GM12892 (cell line): ENCODE results near the gene PCGF3.
"Not testable (repeated sequence)": the region's sequence is repeated elsewhere in the genome, so short reads cannot be mapped to it uniquely, and the experiment has no call there.

Experiments used
- DNase-seq: peaks from one replicate; pipeline ENCODE4 v3.0.0; 2011; ENCODE audit not compliant: insufficient read length
- FAIRE-seq: peaks from 2 replicates; lab custom pipeline; 2011; peaks lifted over from hg19 to GRCh38; lab: Jason Lieb, UNC
- POLR2A ChIP-seq: IDR thresholded peaks from 2 replicates; pipeline ENCODE4 v1.6.1; 2011; ENCODE audit warnings: low read depth, low read length, control low read depth
- POLR2AphosphoS5 ChIP-seq: IDR thresholded peaks from 2 replicates; pipeline ENCODE4 v1.6.1; 2011; ENCODE audit warnings: low read depth, low read length, control low read depth
- TAF1 ChIP-seq: IDR thresholded peaks from 2 replicates; pipeline ENCODE4 v1.6.1; 2011; ENCODE audit warnings: low read depth, mild to moderate bottlenecking, control low read depth, low read length, borderline replicate concordance

PCGF3 gene

DNA sequence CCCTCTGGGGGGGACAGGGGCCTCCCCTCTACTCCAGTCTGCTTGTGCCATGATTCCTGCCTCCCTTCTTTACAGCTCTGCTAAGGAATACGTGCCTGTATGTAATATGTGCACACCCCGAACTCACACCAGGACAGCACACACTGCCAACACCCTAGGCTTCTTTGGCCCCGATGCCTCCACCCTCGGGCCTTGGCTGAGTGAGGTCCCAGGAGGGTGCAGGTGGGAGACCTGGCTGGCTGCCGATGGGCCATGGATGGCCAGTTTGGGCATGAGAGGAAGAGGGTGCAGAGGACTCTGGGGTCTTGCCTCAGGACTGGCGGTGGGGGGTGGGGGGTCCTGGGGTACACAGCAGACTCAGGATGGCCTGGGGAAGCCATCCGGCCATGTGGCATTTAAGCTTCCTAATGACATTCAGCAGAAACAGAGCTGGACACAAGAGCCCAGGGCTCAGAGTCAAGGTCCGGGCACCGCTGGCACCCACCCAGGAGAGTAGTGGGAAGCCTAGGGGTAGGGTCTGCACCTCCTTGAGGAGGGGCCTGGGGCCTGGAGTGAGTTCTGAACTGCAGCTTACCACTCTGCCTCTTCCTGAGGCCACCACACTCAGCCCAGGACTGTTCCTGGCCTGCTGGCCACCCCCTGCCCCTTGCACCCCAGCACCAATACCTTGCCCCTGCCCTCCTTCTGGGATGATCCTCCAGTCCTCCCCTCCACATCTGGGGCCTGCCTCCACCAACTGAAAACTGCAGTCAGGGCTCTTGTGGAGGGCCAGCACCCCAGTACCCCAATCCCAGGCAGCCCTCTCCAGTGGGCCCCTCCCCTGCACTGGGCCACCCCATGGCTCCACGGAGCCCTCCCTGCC lies 2.1 kb upstream of the PCGF3 start:
- TF ChIP-seq POLR2A (no peak), TAF1 (no peak), POLR2AphosphoS5 (no peak)
- FAIRE-seq: no peak
- DNase-seq: no peak

DNA sequence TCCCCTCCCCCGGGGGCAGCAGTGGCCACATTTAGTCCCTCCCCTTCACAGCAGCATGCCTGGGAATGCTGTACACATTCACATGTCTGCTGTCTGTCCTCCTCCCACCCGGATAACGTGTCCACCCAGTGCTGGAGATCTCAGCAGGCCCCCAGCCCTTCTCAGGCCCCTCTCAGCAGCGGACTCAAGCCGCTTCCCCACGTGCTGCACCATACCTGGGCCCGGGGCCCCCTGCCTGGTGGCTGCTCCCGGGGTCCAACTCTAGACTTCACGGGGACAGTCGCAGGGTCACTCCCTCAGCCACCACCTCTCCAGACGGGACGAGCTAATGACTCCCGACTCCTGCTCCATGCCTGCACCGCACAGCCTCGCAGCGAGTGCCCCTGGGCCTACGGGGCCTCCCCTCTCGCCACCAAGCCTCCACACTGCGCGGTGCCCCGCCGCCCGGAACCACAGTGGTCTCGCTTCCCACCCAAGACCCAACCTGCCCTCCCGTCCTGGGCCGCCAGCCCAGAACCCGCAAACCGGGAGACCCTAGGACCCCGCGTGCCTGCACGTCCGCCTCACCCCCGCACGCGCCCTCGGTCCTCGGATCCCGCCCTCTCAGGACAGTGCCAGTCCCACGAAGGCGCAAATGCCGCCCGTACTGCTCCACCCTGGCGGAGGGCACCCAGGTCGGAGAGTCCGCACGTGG lies 1.3 kb upstream of the PCGF3 start:
- FAIRE-seq: no peak
- no peak for DNase-seq
- no peak for TF ChIP-seq POLR2A

DNA sequence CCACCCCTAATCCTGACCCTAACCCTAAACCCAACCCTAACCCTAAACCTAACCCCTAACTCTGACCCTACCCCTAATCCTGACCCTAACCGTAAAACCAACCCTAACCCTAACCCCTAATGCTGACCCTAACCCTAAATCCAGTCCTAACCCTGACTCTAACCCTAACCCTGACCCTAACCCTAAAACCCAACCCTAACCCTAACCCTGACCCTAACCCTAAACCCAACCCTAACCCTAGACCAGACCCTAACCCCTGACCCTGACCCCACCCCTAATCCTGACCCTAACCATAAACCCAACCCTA lies 708 bp upstream of the PCGF3 start:
- DNase-seq (no peak), FAIRE-seq (no peak)
- TF ChIP-seq POLR2A (no peak), POLR2AphosphoS5 (no peak), TAF1 (no peak)

DNA sequence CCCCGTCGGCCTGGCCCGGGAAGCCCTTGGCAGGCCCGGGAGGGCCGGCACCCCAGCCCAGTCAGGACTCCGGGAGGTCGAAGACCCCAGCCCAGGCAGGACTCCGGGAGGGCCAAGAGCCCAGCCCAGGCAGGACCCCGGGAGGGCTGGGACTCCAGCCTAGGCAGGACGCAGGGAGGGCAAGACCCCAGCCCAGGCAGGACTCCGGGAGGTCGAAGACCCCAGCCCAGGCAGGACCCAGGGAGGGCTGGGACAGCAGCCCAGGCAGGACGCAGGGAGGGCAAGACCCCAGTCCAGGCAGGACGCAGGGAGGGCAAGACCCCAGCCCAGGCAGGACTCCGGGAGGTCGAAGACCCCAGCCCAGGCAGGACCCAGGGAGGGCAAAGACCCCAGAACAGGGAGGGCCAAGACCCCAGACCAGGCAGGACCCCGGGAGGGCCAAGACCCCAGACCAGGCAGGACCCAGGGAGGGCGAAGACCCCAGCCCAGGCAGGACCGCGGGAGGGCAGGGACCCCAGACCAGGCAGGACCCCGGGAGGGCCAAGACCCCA lies 526 bp downstream of the PCGF3 start:
- FAIRE-seq, DNase-seq: not testable (repeated sequence)

DNA sequence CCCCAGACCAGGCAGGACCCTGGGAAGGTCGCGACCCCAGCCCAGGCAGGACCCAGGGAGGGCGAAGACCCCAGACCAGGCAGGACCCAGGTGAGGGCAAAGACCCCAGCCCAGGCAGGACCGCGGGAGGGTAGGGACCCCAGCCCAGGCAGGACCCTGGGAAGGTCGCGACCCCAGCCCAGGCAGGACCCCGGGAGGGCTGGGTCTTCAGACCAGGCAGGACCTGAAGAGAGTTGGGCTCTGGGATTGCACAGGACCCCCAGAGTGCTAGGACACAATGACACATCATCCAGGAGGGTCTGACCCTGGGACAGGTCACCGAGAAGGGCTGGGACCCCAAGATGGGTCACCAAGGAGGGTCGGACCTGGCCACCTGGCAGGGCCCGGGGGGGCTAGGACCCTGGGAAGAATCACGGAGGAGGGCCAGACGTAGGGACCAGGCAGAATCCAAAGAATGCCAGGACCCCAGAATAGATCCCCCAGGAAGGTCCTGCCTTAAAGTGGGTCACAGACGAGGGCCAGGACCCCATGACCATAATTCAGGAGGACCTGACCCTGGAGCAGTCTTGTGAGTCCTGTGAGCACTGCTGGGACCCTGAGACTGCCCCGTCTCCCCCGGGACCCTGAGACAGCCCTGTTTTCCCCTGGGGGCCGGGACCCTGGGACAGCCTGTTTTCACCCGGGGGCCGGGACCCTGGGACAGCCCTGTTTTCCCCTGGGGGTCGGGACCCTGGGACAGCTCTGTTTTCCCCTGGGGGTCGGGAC lies 1.4 kb downstream of the PCGF3 start:
- no peak for FAIRE-seq
- DNase-seq: no peak
- TF ChIP-seq POLR2AphosphoS5: no peak
- no peak for TF ChIP-seq POLR2A
- no peak for TF ChIP-seq TAF1

DNA sequence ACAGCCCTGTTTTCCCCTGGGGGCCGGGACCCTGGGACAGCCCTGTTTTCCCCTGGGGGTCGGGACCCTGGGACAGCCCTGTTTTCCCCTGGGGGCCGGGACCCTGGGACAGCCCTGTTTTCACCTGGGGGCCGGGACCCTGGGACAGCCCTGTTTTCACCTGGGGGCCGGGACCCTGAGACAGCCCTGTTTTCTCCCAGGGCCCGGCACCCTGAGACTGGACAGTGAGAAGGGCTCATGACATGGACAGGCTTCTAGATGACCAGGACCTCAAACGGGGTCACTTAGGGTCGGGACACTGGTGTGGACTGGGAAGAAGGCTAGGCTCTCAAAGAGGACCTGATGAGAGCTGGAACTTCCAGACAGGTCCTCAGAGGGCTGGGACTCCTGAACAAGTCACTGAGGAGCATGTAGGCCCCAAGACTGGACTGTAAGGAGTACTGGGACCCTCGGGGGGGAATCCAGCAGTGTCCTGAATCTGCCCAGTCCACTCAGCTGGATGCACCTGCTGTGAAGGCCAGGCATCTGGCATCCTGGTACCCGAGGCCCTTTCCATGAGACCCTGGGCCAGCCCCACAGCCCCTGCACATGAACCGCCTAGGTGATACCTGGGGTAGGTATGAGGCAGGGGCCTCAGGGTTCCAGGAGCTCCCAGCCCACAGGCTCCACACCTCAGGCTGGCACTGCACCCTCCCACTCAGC lies 2.4 kb downstream of the PCGF3 start:
- FAIRE-seq: no peak
- TF ChIP-seq POLR2AphosphoS5 (no peak), POLR2A (no peak), TAF1 (no peak)

DNA sequence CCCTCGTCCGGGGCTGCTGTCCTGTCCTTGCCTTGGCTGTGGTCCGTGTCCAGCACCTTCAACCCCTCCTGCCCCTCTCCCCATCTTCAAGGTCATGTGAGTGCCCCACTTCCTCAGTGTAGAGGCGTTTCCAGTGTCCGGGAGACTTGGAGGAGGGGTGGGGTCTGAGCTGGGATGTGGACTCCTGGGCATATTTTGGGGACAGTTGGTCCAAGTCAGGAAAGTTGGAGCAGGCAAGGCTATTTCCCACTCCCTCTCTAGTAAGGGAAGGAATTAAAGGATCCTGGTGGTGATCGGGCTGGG lies 3.0 kb downstream of the PCGF3 start:
- DNase-seq (no peak), FAIRE-seq (no peak)
- TF ChIP-seq POLR2AphosphoS5: no peak
- no peak for TF ChIP-seq TAF1
- TF ChIP-seq POLR2A: no peak

More for the DNA sequence above, 2.4 kb downstream of the PCGF3 start:
- no peak for DNase-seq

DNA sequence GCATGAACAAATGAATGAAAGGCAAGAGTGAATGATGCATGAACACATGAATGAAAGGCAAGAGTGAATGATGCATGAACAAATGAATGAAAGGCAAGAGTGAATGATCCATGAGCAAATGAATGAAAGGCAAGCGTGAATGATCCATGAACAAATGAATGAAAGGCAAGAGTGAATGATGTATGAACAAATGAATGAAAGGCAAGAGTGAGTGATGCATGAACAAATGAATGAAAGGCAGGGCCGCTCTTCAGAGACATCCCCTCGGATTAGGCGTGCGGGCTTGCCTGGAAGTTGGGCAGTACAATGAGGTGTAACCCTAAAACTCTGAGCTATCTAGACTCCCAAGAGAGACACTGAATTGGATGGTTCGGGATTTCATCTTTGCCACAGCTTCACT lies 3.7 kb downstream of the PCGF3 start:
- FAIRE-seq: no peak
- no peak for DNase-seq
- TF ChIP-seq POLR2AphosphoS5 (no peak), TAF1 (no peak), POLR2A (no peak)

DNA sequence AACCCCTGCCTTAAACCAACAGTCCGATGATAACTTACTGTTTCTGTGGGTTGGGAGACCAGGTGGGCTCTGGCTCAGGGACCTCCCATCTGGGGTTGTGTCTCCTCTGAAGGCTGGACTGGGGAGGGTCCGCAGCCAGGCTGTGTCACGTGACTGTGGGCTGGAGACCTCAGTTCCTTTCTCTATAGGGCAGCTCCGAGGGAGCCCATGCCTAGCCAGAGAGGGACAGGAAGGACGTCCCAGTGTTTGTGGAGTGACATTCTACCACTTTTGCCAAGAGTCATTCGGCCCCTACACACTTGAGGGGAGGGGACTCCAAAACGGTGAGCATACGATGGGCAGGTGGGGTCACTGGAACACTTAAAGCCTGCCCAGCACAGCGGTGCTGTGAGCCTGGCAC lies 4.5 kb downstream of the PCGF3 start:
- DNase-seq (no peak), FAIRE-seq (no peak)
- TF ChIP-seq TAF1 (no peak), POLR2A (no peak)

DNA sequence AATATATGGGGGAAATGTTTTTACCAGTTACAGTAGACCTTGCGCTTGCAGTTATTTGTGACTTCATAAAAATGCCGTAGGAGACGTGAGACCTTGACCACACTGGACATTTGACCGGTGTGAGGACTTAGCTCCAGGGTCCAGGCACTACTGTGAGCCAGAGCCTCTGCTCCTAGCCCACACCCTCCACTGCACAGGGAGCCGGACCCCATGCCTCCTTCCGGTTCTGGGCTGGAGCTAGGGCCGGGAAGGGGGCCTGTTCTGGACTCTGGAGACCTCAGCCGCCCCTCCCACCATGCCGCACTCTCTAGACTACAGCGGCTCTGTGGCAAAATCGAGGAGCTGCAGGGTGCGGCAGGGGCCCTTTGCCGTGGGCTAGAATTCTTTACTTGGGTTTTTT lies 5.3 kb downstream of the PCGF3 start:
- no peak for DNase-seq
- TF ChIP-seq POLR2A: no peak
- no peak for TF ChIP-seq TAF1
- no peak for TF ChIP-seq POLR2AphosphoS5
- FAIRE-seq: no peak

DNA sequence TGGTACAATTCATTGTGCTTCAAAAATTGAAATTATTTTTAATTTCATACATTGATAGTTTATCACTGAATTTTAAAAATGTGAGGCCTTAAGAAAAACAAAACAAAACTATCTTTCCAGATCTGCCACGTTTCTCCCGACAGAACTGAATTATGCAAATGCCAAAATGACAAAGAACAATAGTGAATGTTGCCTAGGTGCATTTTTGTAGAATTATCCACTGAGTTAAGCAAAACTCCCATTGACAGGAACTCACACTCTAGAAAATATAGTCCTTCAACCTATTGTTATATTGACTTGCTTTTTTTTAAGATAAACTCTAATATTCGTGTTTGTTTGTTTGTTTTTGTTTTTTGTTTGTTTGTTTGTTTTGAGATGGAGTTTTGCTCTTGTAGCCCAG lies 6.5 kb downstream of the PCGF3 start:
- no peak for TF ChIP-seq TAF1
- TF ChIP-seq POLR2A: no peak
- no peak for TF ChIP-seq POLR2AphosphoS5
- FAIRE-seq: no peak
- DNase-seq: no peak
